HG03139 (cell line): ENCODE results near the gene ETV4.
"Not testable (repeated sequence)": the region's sequence is repeated elsewhere in the genome, so short reads cannot be mapped to it uniquely, and the experiment has no call there.

Experiments
- ATAC-seq: cut with Tn5 transposase; IDR thresholded peaks from one replicate; pipeline ENCODE4 v1.9.1; 2021; ENCODE audit not compliant: unreplicated experiment

Gene ETV4

GRCh38 chr17:43517615-43518386 is 28.3 kb downstream of the ETV4 start:
- no peak for ATAC-seq

- no peak for ATAC-seq
Measured at GRCh38 chr17:43517161-43517560, 29.0 kb downstream of the ETV4 start.

- no peak for ATAC-seq
Measured at GRCh38 chr17:43515656-43516055, 30.5 kb downstream of the ETV4 start.

GRCh38 chr17:43511199-43511598 is 34.9 kb downstream of the ETV4 start:
- ATAC-seq, result not testable (repeated sequence)

GRCh38 chr17:43509440-43509839 is 36.7 kb downstream of the ETV4 start:
- ATAC-seq, result not testable (repeated sequence)

GRCh38 chr17:43490621-43491020 is 55.5 kb downstream of the ETV4 start:
- ATAC-seq, result no peak

- peak; percentile 93 for ATAC-seq
Measured at GRCh38 chr17:43483674-43484551, 62.2 kb downstream of the ETV4 start, which contains the start of gene DHX8. Gene DHX8 (plus strand): TSS chr17:43483975. CDS start chr17:43484038, 63 bp downstream.

DNA sequence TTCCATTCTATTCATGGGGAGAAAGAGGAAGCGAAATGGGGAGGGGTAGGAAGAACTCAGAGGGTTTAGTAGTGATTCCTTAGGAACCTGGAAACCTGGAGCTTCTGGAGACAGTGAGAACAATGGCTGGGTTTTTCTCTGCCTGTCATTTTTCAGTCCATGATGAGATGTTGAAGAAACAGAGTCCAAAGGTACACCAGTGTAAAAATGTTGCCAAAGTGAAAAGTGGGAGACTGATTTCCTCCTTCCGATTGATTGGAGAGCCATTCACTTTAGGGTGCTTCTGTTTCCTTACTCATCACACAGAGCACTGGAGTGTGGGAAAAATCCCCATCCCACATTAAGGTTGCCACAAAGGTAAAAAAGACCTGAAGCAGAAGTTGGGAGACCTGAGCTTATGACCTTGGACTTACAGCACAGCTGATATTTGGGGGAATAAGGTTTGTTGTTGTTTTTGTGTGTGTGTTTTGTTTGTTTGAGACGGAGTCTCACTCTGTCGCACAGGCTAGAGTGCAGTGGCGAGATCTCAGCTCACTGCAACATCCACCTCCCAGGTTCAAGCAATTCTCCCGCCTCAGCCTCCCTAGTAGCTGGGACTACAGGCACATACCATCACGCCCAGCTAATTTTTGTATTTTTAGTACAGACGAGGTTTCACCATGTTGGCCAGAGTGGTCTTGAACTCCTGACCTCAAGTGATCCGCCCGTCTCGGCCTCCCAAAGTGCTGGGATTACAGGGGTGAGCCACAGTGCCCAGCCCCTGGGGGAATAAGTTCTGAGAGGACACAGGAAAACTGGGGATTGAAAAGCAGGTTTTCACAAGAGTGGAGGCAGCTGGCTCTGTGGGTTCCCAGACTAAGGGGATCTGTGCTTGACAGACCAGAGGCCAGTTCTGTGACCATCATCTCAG is 63.8 kb downstream of the ETV4 start:
- no peak for ATAC-seq

DNA sequence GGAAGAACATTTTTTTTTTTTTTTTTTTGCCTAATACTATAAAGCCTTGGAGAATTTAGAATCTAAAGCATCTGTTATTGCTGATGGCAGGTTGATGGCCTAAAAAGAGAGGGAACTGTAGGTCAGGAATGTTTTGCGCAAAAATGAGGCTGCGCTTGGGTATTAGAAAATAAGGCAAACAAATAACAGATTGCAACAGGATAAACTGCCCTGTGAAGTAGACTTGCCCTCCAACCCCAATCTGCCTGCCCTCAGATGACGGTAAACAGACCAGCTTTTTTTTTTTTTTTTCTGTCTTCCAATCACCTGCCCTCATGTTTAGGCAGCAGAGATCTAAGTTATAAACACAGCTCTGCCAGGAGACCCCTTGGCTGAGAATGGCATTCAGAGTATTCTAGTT is 66.2 kb downstream of the ETV4 start:
- ATAC-seq, result no peak
